Panc1 (cell line): ENCODE data around the gene TNFRSF25. TPM values are rescaled to one million over a fixed set of nuclear protein-coding genes. Genes with fewer than 3 reads are reported as not detected.
A peak's percentile ranks its signal among the peaks of the same experiment; 100 is the strongest.

Source experiments
- ATAC-seq: fragments of 200-7000 bp; cut with Tn5 transposase; 2 replicates; pipeline ENCODE4 v1.9.1; 2020; ENCODE audit warnings: mild to moderate bottlenecking, moderate library complexity
- BruUV-seq: library from RNA; stranded (reverse); fragments of 400-500 nt; replicated peaks from 2 replicates; lab custom pipeline; 2021; lab: Mats Ljungman, UMichigan
- CTCF ChIA-PET: fragments of 300-600 bp; sonication (Branson Sonifier 250); formaldehyde crosslinking; loops from one replicate; lab custom pipeline; 2022; ENCODE audit warnings: antibody characterized with exemption; lab: Charles Lee
- POLR2A ChIA-PET: fragments of 300-600 bp; sonication (Branson Sonifier 250); formaldehyde crosslinking; loops from one replicate; lab custom pipeline; 2022; ENCODE audit warnings: antibody characterized with exemption; lab: Charles Lee
- DNase-seq: peaks from one replicate; pipeline ENCODE4 v3.0.0-alpha.2; 2010; ENCODE audit warnings: low read depth, low spot score
- H3K27ac ChIP-seq: 2 replicates; pipeline ENCODE4 v1.5.1; 2011; ENCODE audit warnings: mild to moderate bottlenecking, low read length, inconsistent platforms
- H3K27me3 ChIP-seq: fragments of 200-500 bp; sonication (Bioruptor generic); 2 replicates; pipeline ENCODE4 v1.6.0; 2014; ENCODE audit warnings: low read length, inconsistent platforms; ENCODE audit not compliant: control insufficient read depth, insufficient read depth
- H3K36me3 ChIP-seq: fragments of 200-500 bp; sonication (Bioruptor generic); 2 replicates; pipeline ENCODE4 v1.5.1; 2014; ENCODE audit warnings: inconsistent platforms, mild to moderate bottlenecking, low read length, moderate library complexity; ENCODE audit not compliant: control insufficient read depth, insufficient read depth
- H3K4me1 ChIP-seq: 2 replicates; pipeline ENCODE4 v1.5.1; 2011; ENCODE audit warnings: inconsistent platforms, mild to moderate bottlenecking, low read length, moderate library complexity; ENCODE audit not compliant: control insufficient read depth, insufficient read depth
- H3K4me3 ChIP-seq, 2 experiments: 2 replicates each; pipeline ENCODE4 v1.5.1; 2011 to 2012; ENCODE audit warnings: low read depth in 2 of 2, low read length in 2 of 2, mild to moderate bottlenecking in 2 of 2, inconsistent platforms in 1 of 2, moderate library complexity in 1 of 2
- H3K9me3 ChIP-seq: fragments of 200-500 bp; sonication (Bioruptor generic); 2 replicates; pipeline ENCODE4 v1.5.1; 2014; ENCODE audit warnings: low read depth, mild to moderate bottlenecking, inconsistent platforms, low read length, moderate library complexity; ENCODE audit not compliant: control insufficient read depth, insufficient read depth
- CTCF ChIP-seq: fragments of 450-650 bp; IDR thresholded peaks from 2 replicates; pipeline ENCODE4 v1.5.1; 2017; ENCODE audit warnings: mild to moderate bottlenecking
- POLR2AphosphoS5 ChIP-seq: IDR thresholded peaks from 2 replicates; pipeline ENCODE4 v1.6.1; 2012; ENCODE audit warnings: mild to moderate bottlenecking, low read depth, low read length, moderate library complexity
- REST ChIP-seq, 2 experiments: IDR thresholded peaks; 2 replicates each; pipeline ENCODE4 v1.6.1; 2011 to 2012; ENCODE audit warnings: low read depth in 2 of 2, control low read depth in 1 of 2, low read length in 1 of 2, mild to moderate bottlenecking in 1 of 2, moderate library complexity in 1 of 2; ENCODE audit not compliant: insufficient read depth in 1 of 2
- SIN3A ChIP-seq: IDR thresholded peaks from 2 replicates; pipeline ENCODE4 v1.6.1; 2012; ENCODE audit warnings: low read depth, mild to moderate bottlenecking, low read length, moderate library complexity, borderline replicate concordance; ENCODE audit not compliant: insufficient read depth
- TCF7L2 ChIP-seq: IDR thresholded peaks from 2 replicates; pipeline ENCODE4 v1.6.1; 2011; ENCODE audit warnings: mild to moderate bottlenecking, low read depth, low read length, inconsistent platforms
- in situ Hi-C: cut with HindIII; loops from 2 replicates; pipeline ENCODE4 v1.10.0; 2016; ENCODE audit warnings: low sequenced_read_pairs, low pct_unique_long_range_greater_than_20kb
- intact Hi-C: fragments of 100-400 bp; cut with micrococcal nuclease; formaldehyde crosslinking; loops from one replicate; pipeline ENCODE4 v1.10.0; 2022; ENCODE audit not compliant: unreplicated experiment
- total RNA-seq: library from RNA; stranded (reverse); gene quantifications from one replicate; pipeline ENCODE4 v1.2.1, GENCODE V29; 2021; ENCODE audit not compliant: unreplicated experiment

TNFRSF25 gene
- total RNA-seq, 1 experiment from 2014 or later: 7.0 TPM

- ATAC-seq: peak; percentile 2; the same call in 1 of the 2 replicates
- H3K4me3 ChIP-seq: peak overlapping the region; percentile 85 to 98
- ChIA-PET POLR2A (no interaction called here), CTCF (interaction anchor here (0.6 kb wide), 1 partner anchor 31 kb away, joined by 5 read pairs; no protein-coding TSS in a partner anchor)
- H3K9me3 ChIP-seq: no peaks in the 10 kb centered on the region
- intact Hi-C loops: no loop called here
- H3K27ac ChIP-seq: peak overlapping the region; percentile 78
- no peaks in the 10 kb centered on the region for H3K27me3 ChIP-seq
- no peak for TF ChIP-seq SIN3A
- TF ChIP-seq REST (IDR thresholded peaks at IDR 0.05; ENCODE audit: insufficient read depth in 1 of 2, low read depth in 2 of 2, low read length in 1 of 2): no peak
- no peak for TF ChIP-seq CTCF
- TF ChIP-seq POLR2AphosphoS5: no peak
- no peak for TF ChIP-seq TCF7L2
- no TSS peak for BruUV-seq
- in situ Hi-C loops: no loop called here
- peaks cover 30% of the 10 kb centered on the region for H3K4me1 ChIP-seq
- H3K36me3 ChIP-seq: no peaks in the 10 kb centered on the region; the same call in 1 of the 2 replicates
- no peak for DNase-seq
Observed at GRCh38 chr1:6491081-6491449, 25.1 kb upstream of the TNFRSF25 start.

- Histone ChIP-seq H3K4me3 (peak overlapping the region; percentile 85 to 98), H3K4me1 (peaks cover 27% of the 10 kb centered on the region), H3K27ac (peak overlapping the region; percentile 78), H3K27me3 (no peaks in the 10 kb centered on the region), H3K36me3 (no peaks in the 10 kb centered on the region; the same call in 1 of the 2 replicates), H3K9me3 (no peaks in the 10 kb centered on the region)
- peak; percentile 72 for ATAC-seq
- peak; percentile 21; the same call in 1 of the 2 replicates for TF ChIP-seq POLR2AphosphoS5
- 0 out of 2 replicates have a peak, but pooled peaks have one; percentile 38 for TF ChIP-seq TCF7L2
- TF ChIP-seq REST (IDR thresholded peaks at IDR 0.05; ENCODE audit: insufficient read depth in 1 of 2, low read depth in 2 of 2, low read length in 1 of 2): no peak
- TF ChIP-seq CTCF: no peak
- TF ChIP-seq SIN3A: 0 out of 2 replicates have a peak, but pooled peaks have one; percentile 23
- in situ Hi-C loops: no loop called here
- ChIA-PET CTCF (interaction anchor here (1.8 kb wide), 1 partner anchor 8 kb away, joined by 8 read pairs; no protein-coding TSS in a partner anchor), POLR2A (no interaction called here)
- intact Hi-C loops: no loop called here
- DNase-seq: no peak
- BruUV-seq: no TSS peak
Observed at GRCh38 chr1:6490181-6491080, 24.5 kb upstream of the TNFRSF25 start.
